Measurements from ENCODE around the gene URGCP. TPM values are rescaled to one million over a fixed set of nuclear protein-coding genes. Genes with fewer than 3 reads are reported as not detected.

Gene URGCP
- total RNA-seq, 1 experiment from 2014 or later: 48.3 TPM

GRCh38 chr7:43925984-43926797 is 19.8 kb upstream of the URGCP start, which contains the start of gene UBE2D4:
UBE2D4 (plus strand) TSS chr7:43926436; CDS start chr7:43926533, 97 bp downstream.
- CTCF ChIA-PET: interaction anchor here (1.0 kb wide), 1 partner anchor 21 kb away, joined by 5 read pairs; no protein-coding TSS in a partner anchor
- peaks cover 27% of the 10 kb centered on the region for H3K36me3 Mint-ChIP-seq (ENCODE audit: insufficient read depth, unreplicated experiment)
- H3K27ac Mint-ChIP-seq (ENCODE audit: unreplicated experiment): peak within 1 kb of the TSS; percentile 87
- peak within 1 kb of the TSS; percentile 86 for H3K4me3 Mint-ChIP-seq (ENCODE audit: low read depth, unreplicated experiment)
- no peaks in the 10 kb centered on the region for H3K9me3 Mint-ChIP-seq (ENCODE audit: low read depth, unreplicated experiment)
- TF ChIP-seq CTCF (IDR thresholded peaks at IDR 0.05; ENCODE audit: unreplicated experiment): no peak
- H3K27me3 Mint-ChIP-seq (ENCODE audit: unreplicated experiment): no peaks in the 10 kb centered on the region
- BruUV-seq (replicated peaks): TSS peak; percentile 76
- intact Hi-C loops (cut with micrococcal nuclease; ENCODE audit: unreplicated experiment): no loop called here
- peaks cover 13% of the 10 kb centered on the region for H3K4me1 Mint-ChIP-seq (ENCODE audit: low read depth, unreplicated experiment)
- peak; percentile 97 for DNase-seq

- no peak for TF ChIP-seq CTCF (IDR thresholded peaks at IDR 0.05; ENCODE audit: unreplicated experiment)
- BruUV-seq (replicated peaks): no TSS peak
- no peak for DNase-seq
- Mint-ChIP-seq H3K36me3 (ENCODE audit: insufficient read depth, unreplicated experiment) (peaks cover 22% of the 10 kb centered on the region), H3K4me1 (ENCODE audit: low read depth, unreplicated experiment) (peaks cover 13% of the 10 kb centered on the region), H3K27ac (ENCODE audit: unreplicated experiment) (peak overlapping the region; percentile 3), H3K27me3 (ENCODE audit: unreplicated experiment) (no peaks in the 10 kb centered on the region), H3K9me3 (ENCODE audit: low read depth, unreplicated experiment) (no peaks in the 10 kb centered on the region), H3K4me3 (ENCODE audit: low read depth, unreplicated experiment) (no peak overlapping the region)
- CTCF ChIA-PET: interaction anchor here (0.7 kb wide), 1 partner anchor 158 kb away, joined by 6 read pairs; no protein-coding TSS in a partner anchor
- intact Hi-C loops (cut with micrococcal nuclease; ENCODE audit: unreplicated experiment): no loop called here
Observed at GRCh38 chr7:43922726-43923125, 16.3 kb upstream of the URGCP start.

- H3K27me3 Mint-ChIP-seq (ENCODE audit: unreplicated experiment): no peaks in the 10 kb centered on the region
- DNase-seq: no peak
- intact Hi-C loops (cut with micrococcal nuclease; ENCODE audit: unreplicated experiment): no loop called here
Observed at GRCh38 chr7:43921423-43921822, 15.0 kb upstream of the URGCP start.

GRCh38 chr7:43915907-43916306 is 9.5 kb upstream of the URGCP start:
- Mint-ChIP-seq H3K4me1 (ENCODE audit: low read depth, unreplicated experiment) (no peaks in the 10 kb centered on the region), H3K27ac (ENCODE audit: unreplicated experiment) (no peak overlapping the region), H3K4me3 (ENCODE audit: low read depth, unreplicated experiment) (no peak overlapping the region), H3K9me3 (ENCODE audit: low read depth, unreplicated experiment) (no peaks in the 10 kb centered on the region), H3K36me3 (ENCODE audit: insufficient read depth, unreplicated experiment) (peaks cover 5% of the 10 kb centered on the region), H3K27me3 (ENCODE audit: unreplicated experiment) (no peaks in the 10 kb centered on the region)
- intact Hi-C loops (cut with micrococcal nuclease; ENCODE audit: unreplicated experiment): no loop called here
- TF ChIP-seq CTCF (IDR thresholded peaks at IDR 0.05; ENCODE audit: unreplicated experiment): no peak
- DNase-seq: no peak
- CTCF ChIA-PET: interaction anchor here (0.8 kb wide), 1 partner anchor 1816 kb away, joined by 4 read pairs; no protein-coding TSS in a partner anchor
- BruUV-seq (replicated peaks): no TSS peak

More at GRCh38 chr7:43921423-43921822, 15.0 kb upstream of the URGCP start:
- peaks cover 13% of the 10 kb centered on the region for H3K4me1 Mint-ChIP-seq (ENCODE audit: low read depth, unreplicated experiment)
- no peak overlapping the region for H3K27ac Mint-ChIP-seq (ENCODE audit: unreplicated experiment)
- peaks cover 17% of the 10 kb centered on the region for H3K36me3 Mint-ChIP-seq (ENCODE audit: insufficient read depth, unreplicated experiment)
- no peak for TF ChIP-seq CTCF (IDR thresholded peaks at IDR 0.05; ENCODE audit: unreplicated experiment)
- no TSS peak for BruUV-seq (replicated peaks)
- CTCF ChIA-PET: no interaction called here
- no peak overlapping the region for H3K4me3 Mint-ChIP-seq (ENCODE audit: low read depth, unreplicated experiment)
- H3K9me3 Mint-ChIP-seq (ENCODE audit: low read depth, unreplicated experiment): no peaks in the 10 kb centered on the region

All from Calu3 (cell line).